ENCODE measurements around the gene NDFIP2. TPM values are rescaled to one million over a fixed set of nuclear protein-coding genes. Genes with fewer than 3 reads are reported as not detected.
"Not testable (repeated sequence)": the region's sequence is repeated elsewhere in the genome, so short reads cannot be mapped to it uniquely, and the experiment has no call there.

The NDFIP2 gene
- total RNA-seq, 1 donor from 2014 or later: 26.9 TPM

- intact Hi-C loops (cut with DNase I): no loop called here
- DNase-seq (ENCODE audit: low spot score): no peak
Measured at GRCh38 chr13:79571147-79571546, 90.2 kb downstream of the NDFIP2 start.

- DNase-seq (ENCODE audit: low spot score); intact Hi-C loops (cut with DNase I): not testable (repeated sequence)
Measured at GRCh38 chr13:79573892-79574291, 92.9 kb downstream of the NDFIP2 start.

- intact Hi-C loops (cut with DNase I): no loop called here
- DNase-seq (ENCODE audit: low spot score): no peak
Measured at GRCh38 chr13:79581870-79582315, 100.9 kb downstream of the NDFIP2 start.

- no peak for DNase-seq (ENCODE audit: low spot score)
- intact Hi-C loops (cut with DNase I): no loop called here
Measured at GRCh38 chr13:79582896-79583295, 101.9 kb downstream of the NDFIP2 start.

GRCh38 chr13:79585033-79585432, 104.1 kb downstream of the NDFIP2 start:
- intact Hi-C loops (cut with DNase I): no loop called here
- no peak for DNase-seq (ENCODE audit: low spot score)

GRCh38 chr13:79589603-79590393, 108.8 kb downstream of the NDFIP2 start:
- intact Hi-C loops (cut with DNase I): no loop called here
- no peak for DNase-seq (ENCODE audit: low spot score)

- intact Hi-C loops (cut with DNase I): no loop called here
- no peak for DNase-seq (ENCODE audit: low spot score)
Measured at GRCh38 chr13:79590394-79590676, 109.4 kb downstream of the NDFIP2 start.

GRCh38 chr13:79591493-79591892, 110.5 kb downstream of the NDFIP2 start:
- intact Hi-C loops (cut with DNase I): no loop called here

GRCh38 chr13:79593121-79593520, 112.2 kb downstream of the NDFIP2 start:
- no peak for DNase-seq (ENCODE audit: low spot score)
- intact Hi-C loops (cut with DNase I): no loop called here

More at GRCh38 chr13:79591493-79591892, 110.5 kb downstream of the NDFIP2 start:
- DNase-seq (ENCODE audit: low spot score): no peak

GRCh38 chr13:79593641-79594275, 112.8 kb downstream of the NDFIP2 start:
- intact Hi-C loops (cut with DNase I): no loop called here
- no peak for DNase-seq (ENCODE audit: low spot score)

- intact Hi-C loops (cut with DNase I); DNase-seq (ENCODE audit: low spot score): not testable (repeated sequence)
Measured at GRCh38 chr13:79600146-79600545, 119.2 kb downstream of the NDFIP2 start.

GRCh38 chr13:79602936-79603335, 122.0 kb downstream of the NDFIP2 start:
- no peak for DNase-seq (ENCODE audit: low spot score)
- intact Hi-C loops (cut with DNase I): no loop called here

- intact Hi-C loops (cut with DNase I): no loop called here
Measured at GRCh38 chr13:79604752-79605151, 123.8 kb downstream of the NDFIP2 start.

More at GRCh38 chr13:79604752-79605151, 123.8 kb downstream of the NDFIP2 start:
- DNase-seq (ENCODE audit: low spot score): no peak

Other genes with a start within 250 kb of the NDFIP2 start
- gene RBM26, start 74.9 kb upstream of the NDFIP2 start, total RNA-seq: 28.8 TPM

Measured in cardiac septum (tissue), 1 donor.